ENCODE results near the gene CNTNAP2.

CNTNAP2 gene

DNA sequence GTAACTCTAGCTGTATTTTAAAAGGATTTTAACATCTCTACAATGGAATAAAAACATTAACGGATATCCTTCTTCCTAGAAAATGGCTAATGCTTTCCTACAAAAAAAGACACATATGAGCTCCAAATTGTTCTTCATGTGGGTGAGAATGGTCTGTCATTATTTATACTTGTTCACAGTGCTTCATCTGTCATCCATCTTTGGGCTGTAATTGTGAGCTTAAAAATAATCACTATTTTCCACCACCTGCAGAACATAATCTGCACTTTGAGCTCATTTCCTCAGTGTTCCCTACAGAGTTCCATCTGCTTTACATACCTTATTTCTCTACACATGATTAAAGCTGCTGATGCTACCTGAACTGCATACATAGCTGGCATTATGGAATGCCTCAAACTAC is 1494.8 kb downstream of the CNTNAP2 start:
- Histone ChIP-seq H3K9ac (ENCODE audit: low read length) (no peak overlapping the region), H3K4me2 (ENCODE audit: low read depth, low read length, poor library complexity, severe bottlenecking) (no peak overlapping the region), H3K9me3 (ENCODE audit: insufficient read depth, low read length) (no peaks in the 10 kb centered on the region), H3K9me2 (replicated peaks; ENCODE audit: insufficient read depth, low read length) (no peaks in the 10 kb centered on the region), H3K27ac (ENCODE audit: low read depth, low read length) (no peak overlapping the region), H3F3A (ENCODE audit: insufficient read depth) (no peaks in the 10 kb centered on the region), H4K20me1 (ENCODE audit: low read depth, low read length) (no peaks in the 10 kb centered on the region), H3K4me3 (ENCODE audit: insufficient read depth, low read length, poor library complexity, severe bottlenecking) (no peak overlapping the region), H3K79me2 (ENCODE audit: insufficient read depth, low read length) (no peaks in the 10 kb centered on the region), H3K27me3 (ENCODE audit: low read length) (no peaks in the 10 kb centered on the region), H2AFZ (ENCODE audit: low read depth, low read length, severe bottlenecking) (no peak overlapping the region), H3K36me3 (ENCODE audit: low read length) (no peaks in the 10 kb centered on the region)
- TF ChIP-seq CTCF (IDR thresholded peaks at IDR 0.05; ENCODE audit: insufficient read depth, low read length, poor library complexity, severe bottlenecking) = no peak
- no peak for TF ChIP-seq EZH2phosphoT487 (conservative IDR thresholded peaks at IDR 0.05; ENCODE audit: low read length)

- Histone ChIP-seq H3K36me3 (ENCODE audit: low read length) (no peaks in the 10 kb centered on the region), H3K27ac (ENCODE audit: low read depth, low read length) (no peak overlapping the region), H3K9me2 (replicated peaks; ENCODE audit: insufficient read depth, low read length) (no peaks in the 10 kb centered on the region), H3K4me2 (ENCODE audit: low read depth, low read length, poor library complexity, severe bottlenecking) (no peak overlapping the region), H3K4me3 (ENCODE audit: insufficient read depth, low read length, poor library complexity, severe bottlenecking) (no peak overlapping the region), H3F3A (ENCODE audit: insufficient read depth) (no peaks in the 10 kb centered on the region), H3K9ac (ENCODE audit: low read length) (no peak overlapping the region), H3K27me3 (ENCODE audit: low read length) (no peaks in the 10 kb centered on the region), H3K79me2 (ENCODE audit: insufficient read depth, low read length) (no peaks in the 10 kb centered on the region), H4K20me1 (ENCODE audit: low read depth, low read length) (no peaks in the 10 kb centered on the region), H2AFZ (ENCODE audit: low read depth, low read length, severe bottlenecking) (no peak overlapping the region), H3K9me3 (ENCODE audit: insufficient read depth, low read length) (no peaks in the 10 kb centered on the region)
- TF ChIP-seq EZH2phosphoT487 (conservative IDR thresholded peaks at IDR 0.05; ENCODE audit: low read length) = no peak
Observed at GRCh38 chr7:147635288-147635687, 1518.7 kb downstream of the CNTNAP2 start.

GRCh38 chr7:147636553-147636952 is 1520.0 kb downstream of the CNTNAP2 start:
- H3K4me3 ChIP-seq (ENCODE audit: insufficient read depth, low read length, poor library complexity, severe bottlenecking) = no peak overlapping the region
- TF ChIP-seq CTCF (IDR thresholded peaks at IDR 0.05; ENCODE audit: insufficient read depth, low read length, poor library complexity, severe bottlenecking) (no peak), EZH2phosphoT487 (conservative IDR thresholded peaks at IDR 0.05; ENCODE audit: low read length) (no peak)

DNA sequence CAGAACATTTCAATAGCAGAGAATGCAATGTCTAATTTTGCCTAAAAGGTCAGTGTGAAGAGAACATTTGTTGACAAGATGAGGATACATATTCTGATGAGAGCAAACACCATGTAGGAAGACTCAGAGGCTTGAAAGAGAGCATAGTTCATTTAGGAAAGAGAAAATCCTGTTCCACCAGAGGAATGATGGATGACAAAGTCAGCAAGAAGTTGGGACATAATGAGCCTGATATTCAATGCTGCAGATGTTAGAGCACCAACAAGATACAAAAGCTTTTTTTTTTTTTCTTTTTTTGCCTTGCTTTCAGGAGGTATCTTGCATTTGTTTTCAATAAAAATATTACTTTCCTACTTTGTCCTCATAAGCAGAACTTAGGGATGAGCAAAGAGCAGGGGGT is 1522.0 kb downstream of the CNTNAP2 start:
- Histone ChIP-seq H3K9me3 (ENCODE audit: insufficient read depth, low read length) (no peaks in the 10 kb centered on the region), H4K20me1 (ENCODE audit: low read depth, low read length) (no peaks in the 10 kb centered on the region), H3K27ac (ENCODE audit: low read depth, low read length) (no peak overlapping the region), H3K9ac (ENCODE audit: low read length) (no peak overlapping the region), H3K4me2 (ENCODE audit: low read depth, low read length, poor library complexity, severe bottlenecking) (no peak overlapping the region), H2AFZ (ENCODE audit: low read depth, low read length, severe bottlenecking) (no peak overlapping the region), H3K36me3 (ENCODE audit: low read length) (no peaks in the 10 kb centered on the region), H3K79me2 (ENCODE audit: insufficient read depth, low read length) (no peaks in the 10 kb centered on the region), H3K9me2 (replicated peaks; ENCODE audit: insufficient read depth, low read length) (no peaks in the 10 kb centered on the region), H3F3A (ENCODE audit: insufficient read depth) (no peaks in the 10 kb centered on the region), H3K4me3 (ENCODE audit: insufficient read depth, low read length, poor library complexity, severe bottlenecking) (no peak overlapping the region), H3K27me3 (ENCODE audit: low read length) (no peaks in the 10 kb centered on the region; the same call in 1 of the 2 replicates)
- TF ChIP-seq CTCF (IDR thresholded peaks at IDR 0.05; ENCODE audit: insufficient read depth, low read length, poor library complexity, severe bottlenecking) (no peak), EZH2phosphoT487 (conservative IDR thresholded peaks at IDR 0.05; ENCODE audit: low read length) (no peak)

More at GRCh38 chr7:147636553-147636952, 1520.0 kb downstream of the CNTNAP2 start:
- no peaks in the 10 kb centered on the region for H4K20me1 ChIP-seq (ENCODE audit: low read depth, low read length)
- no peaks in the 10 kb centered on the region for H3K9me2 ChIP-seq (replicated peaks; ENCODE audit: insufficient read depth, low read length)
- H3K79me2 ChIP-seq (ENCODE audit: insufficient read depth, low read length) = no peaks in the 10 kb centered on the region
- H3K27me3 ChIP-seq (ENCODE audit: low read length) = no peaks in the 10 kb centered on the region
- H3K9ac ChIP-seq (ENCODE audit: low read length) = no peak overlapping the region
- H3K4me2 ChIP-seq (ENCODE audit: low read depth, low read length, poor library complexity, severe bottlenecking) = no peak overlapping the region
- no peak overlapping the region for H3K27ac ChIP-seq (ENCODE audit: low read depth, low read length)
- no peaks in the 10 kb centered on the region for H3F3A ChIP-seq (ENCODE audit: insufficient read depth)
- H2AFZ ChIP-seq (ENCODE audit: low read depth, low read length, severe bottlenecking) = no peak overlapping the region
- no peaks in the 10 kb centered on the region for H3K36me3 ChIP-seq (ENCODE audit: low read length)
- no peaks in the 10 kb centered on the region for H3K9me3 ChIP-seq (ENCODE audit: insufficient read depth, low read length)
